Breast epithelium (tissue), 3 donors: ENCODE measurements around the gene CTSH.

Source experiments
- POLR2A ChIP-seq: fragments of 450-650 bp; IDR thresholded peaks from one replicate; pipeline ENCODE4 v1.6.1; 2016; ENCODE audit warnings: antibody characterized with exemption, mild to moderate bottlenecking, moderate library complexity
- POLR2AphosphoS5 ChIP-seq, 3 donors: sonication (generic); formaldehyde crosslinking; IDR thresholded peaks; one replicate each; pipeline ENCODE4 v1.6.1; 2017; ENCODE audit warnings: antibody characterized with exemption in 3 of 3
- TF ChIP-seq, protein P1 (sequence below), 3 donors: fragments of 450-650 bp; IDR thresholded peaks; one replicate each; pipeline ENCODE4 v1.5.1; 2016 to 2017; ENCODE audit warnings: antibody characterized with exemption in 3 of 3, mild to moderate bottlenecking in 3 of 3, moderate library complexity in 3 of 3

DNA sequence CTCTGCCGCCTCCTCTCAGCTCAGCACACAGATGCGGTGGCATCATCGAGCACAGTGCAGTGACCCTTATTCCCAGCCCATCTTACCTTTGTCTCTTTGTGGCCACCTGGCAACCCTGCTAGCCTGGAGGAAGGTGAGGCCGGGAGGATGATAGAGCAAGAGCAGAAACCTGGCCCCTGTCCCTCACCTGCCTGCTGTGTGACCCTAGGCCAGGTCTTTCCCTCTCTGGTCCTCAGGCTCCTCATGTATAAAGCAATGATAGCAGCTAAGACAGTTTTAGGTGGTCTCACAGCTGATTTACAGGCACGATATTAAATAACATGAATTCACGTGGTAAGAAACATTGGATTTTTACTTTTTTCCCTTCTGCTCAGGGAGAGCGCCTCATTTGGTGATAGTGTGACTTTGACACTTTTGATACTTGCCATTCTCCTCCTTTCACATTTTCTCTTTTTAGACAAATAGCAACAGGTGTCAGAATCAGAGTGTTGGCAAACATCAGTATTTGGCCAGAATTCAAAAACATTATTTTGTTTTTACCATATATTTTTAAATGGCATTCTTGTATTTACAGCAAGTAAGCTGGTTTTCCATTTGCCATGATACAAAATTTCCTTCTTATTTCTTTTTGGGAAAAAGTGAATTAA is 29.5 kb upstream of the CTSH start:
- TF ChIP-seq, protein P1, sequence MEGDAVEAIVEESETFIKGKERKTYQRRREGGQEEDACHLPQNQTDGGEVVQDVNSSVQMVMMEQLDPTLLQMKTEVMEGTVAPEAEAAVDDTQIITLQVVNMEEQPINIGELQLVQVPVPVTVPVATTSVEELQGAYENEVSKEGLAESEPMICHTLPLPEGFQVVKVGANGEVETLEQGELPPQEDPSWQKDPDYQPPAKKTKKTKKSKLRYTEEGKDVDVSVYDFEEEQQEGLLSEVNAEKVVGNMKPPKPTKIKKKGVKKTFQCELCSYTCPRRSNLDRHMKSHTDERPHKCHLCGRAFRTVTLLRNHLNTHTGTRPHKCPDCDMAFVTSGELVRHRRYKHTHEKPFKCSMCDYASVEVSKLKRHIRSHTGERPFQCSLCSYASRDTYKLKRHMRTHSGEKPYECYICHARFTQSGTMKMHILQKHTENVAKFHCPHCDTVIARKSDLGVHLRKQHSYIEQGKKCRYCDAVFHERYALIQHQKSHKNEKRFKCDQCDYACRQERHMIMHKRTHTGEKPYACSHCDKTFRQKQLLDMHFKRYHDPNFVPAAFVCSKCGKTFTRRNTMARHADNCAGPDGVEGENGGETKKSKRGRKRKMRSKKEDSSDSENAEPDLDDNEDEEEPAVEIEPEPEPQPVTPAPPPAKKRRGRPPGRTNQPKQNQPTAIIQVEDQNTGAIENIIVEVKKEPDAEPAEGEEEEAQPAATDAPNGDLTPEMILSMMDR (IDR thresholded peaks at IDR 0.05): no peak
- TF ChIP-seq POLR2AphosphoS5 (IDR thresholded peaks at IDR 0.05): no peak
- no peak for TF ChIP-seq POLR2A
